HG03457 (cell line): ENCODE results near the gene NCKAP5.

Experiments
- ATAC-seq: cut with Tn5 transposase; IDR thresholded peaks from one replicate; pipeline ENCODE4 v1.9.1; 2021; ENCODE audit warnings: moderate number of reproducible peaks; ENCODE audit not compliant: unreplicated experiment

The NCKAP5 gene

GRCh38 chr2:133123904-133124303 is 444.4 kb downstream of the NCKAP5 start:
- ATAC-seq, result no peak

DNA sequence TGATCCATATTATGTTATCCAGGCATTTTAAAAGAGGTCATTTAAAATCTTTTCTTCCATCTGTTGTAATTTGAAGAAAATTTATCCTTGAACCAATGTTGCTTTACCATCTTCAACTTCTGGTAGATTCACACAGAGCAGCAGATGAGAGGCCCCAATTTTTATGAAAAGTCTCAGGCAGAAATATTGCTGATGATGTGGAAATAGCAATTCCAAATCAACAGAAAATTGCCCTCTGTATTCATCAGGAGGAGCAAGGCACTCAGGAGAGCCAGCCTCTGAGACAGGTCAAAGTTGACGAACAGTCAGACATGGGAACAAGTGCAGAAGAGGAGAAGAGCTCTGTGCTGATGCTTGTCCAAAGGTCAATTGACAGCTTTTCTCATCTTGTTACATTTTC is 444.9 kb downstream of the NCKAP5 start:
- ATAC-seq, result no peak

- ATAC-seq, result no peak
These were observed 445.7 kb downstream of the NCKAP5 start for GRCh38 chr2:133122529-133122928.

DNA sequence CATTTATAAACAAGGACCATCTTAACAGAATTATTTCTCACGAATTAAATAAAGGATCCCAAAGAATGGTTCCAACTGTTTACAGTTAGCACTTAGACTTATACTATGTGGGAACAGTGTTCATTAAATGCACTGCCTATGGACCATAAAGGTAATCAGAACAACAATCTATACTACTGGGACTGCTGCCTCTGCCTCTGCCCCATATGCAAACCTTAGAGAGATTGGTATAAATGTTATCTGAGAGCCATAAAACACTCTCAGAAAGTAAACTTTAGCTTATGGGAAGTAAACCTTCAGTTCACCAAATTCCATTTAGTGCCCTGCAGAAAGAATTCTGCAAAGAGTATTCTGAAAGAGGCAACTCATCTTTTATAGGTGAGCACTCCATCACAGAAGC is 448.0 kb downstream of the NCKAP5 start:
- ATAC-seq, result no peak

GRCh38 chr2:133110201-133110600 is 458.1 kb downstream of the NCKAP5 start:
- ATAC-seq, result no peak

DNA sequence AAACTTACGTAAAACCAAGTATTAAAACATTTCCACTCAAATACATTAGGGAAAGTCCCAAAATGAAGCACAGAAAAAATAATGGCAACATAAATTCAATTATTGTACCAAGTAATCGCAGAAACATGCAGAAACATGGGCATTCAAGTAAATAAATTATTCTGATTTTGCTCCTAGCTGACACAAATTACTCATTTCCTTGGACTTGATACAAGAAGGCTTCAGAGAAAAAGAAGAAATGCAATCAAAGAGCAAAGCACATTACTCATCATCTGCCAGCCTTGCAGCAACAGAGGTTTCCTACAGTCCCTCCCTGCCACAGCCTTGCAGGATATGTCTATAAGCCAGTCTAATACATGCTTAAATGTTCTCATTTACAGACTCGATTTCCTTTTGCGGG is 458.5 kb downstream of the NCKAP5 start:
- ATAC-seq, result no peak

GRCh38 chr2:133107058-133107815 is 461.0 kb downstream of the NCKAP5 start:
- no peak for ATAC-seq

DNA sequence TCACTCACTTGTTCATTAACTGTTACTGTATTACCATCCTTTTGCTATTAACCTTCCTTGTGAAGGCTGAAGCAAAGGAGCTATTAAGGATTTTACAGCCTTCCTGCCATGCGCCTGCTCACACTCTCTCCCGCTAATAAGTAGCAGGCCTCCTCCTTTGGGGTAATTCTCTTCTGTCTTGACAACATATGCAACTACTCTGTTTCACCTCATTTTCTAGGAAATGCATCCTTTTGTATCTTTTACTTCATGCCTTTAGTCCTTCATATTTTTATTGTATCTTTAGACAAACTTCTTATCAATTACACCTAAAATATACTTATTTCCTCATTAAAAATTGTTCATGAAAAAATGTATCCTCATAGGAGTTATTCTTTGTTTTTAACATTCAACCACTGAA is 463.4 kb downstream of the NCKAP5 start:
- no peak for ATAC-seq

- ATAC-seq, result no peak
These were observed 469.5 kb downstream of the NCKAP5 start for GRCh38 chr2:133098787-133099186.

DNA sequence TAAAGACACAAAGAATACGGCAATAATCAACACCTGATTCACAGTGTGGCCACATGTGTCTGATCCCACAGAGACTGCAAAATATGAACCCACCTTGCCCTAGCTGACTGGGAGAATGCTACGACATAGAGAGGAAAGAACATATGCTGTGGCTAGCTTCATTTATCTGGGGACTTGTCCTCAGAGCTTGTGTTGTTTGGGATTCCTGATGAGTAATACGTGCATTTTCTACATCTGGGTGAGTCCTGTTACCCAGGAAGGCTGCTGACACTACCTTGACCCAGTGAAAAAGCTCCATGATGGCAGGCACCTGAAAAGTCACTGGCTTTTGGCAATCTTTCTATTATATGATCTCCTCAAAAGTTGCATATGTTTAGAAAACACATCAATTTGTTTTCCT is 470.6 kb downstream of the NCKAP5 start:
- ATAC-seq, result no peak

DNA sequence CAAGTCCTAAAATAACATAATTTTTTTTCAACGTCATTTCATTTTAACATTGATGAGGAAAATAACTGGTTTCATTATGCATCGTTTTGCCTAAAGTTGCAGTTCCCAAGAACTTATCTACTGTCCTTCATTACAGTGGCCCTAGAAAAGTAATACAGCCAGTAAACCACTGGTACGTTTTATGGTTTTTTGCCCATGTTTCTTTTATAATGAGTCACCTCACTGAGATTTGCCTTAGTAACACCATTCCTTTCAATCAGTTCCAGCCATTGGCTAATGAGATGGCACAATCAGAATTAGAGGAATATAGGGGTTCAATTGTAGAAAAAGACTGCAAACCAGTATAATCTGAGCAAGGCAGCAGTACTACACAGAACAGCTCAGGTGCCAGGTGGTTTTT is 475.7 kb downstream of the NCKAP5 start:
- no peak for ATAC-seq

DNA sequence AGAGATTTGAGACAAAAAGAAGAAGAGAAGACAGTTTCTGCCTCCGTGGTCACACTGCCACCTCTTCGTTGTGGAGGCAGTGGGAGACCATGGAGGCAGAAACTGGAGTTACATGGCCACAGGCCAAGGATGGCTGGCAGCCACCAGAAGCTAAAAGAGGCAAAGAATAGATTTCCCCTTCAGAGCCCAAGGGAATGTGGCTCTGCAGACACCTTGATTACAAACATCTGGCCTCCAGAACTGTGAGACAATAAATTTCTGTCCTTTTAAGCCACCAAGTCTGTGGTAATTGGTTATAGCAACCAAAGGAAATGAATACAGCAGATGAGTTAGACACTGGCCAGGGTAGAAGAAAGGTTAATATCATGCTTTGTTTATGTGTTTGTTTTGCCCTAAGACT is 477.9 kb downstream of the NCKAP5 start:
- ATAC-seq, result no peak

GRCh38 chr2:133086176-133086575 is 482.1 kb downstream of the NCKAP5 start:
- ATAC-seq, result no peak

DNA sequence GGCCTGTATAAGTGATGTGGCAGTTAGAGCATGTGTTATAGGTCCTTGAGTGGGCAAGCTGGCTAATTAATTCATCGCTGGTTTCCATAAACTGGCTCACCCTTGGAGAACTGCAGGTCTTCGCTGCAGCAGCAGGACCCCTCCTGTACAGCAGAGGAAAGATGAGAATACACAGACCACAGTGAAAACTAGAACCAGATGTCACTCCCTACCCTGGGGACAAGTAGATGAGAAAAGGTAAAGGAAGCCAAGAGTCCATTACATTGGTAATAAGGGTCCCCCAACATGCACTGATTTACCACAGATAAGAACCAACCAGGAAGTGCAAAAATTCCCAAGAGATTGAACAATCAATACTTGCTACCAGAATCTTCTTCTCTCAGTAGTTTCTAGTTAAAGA is 482.6 kb downstream of the NCKAP5 start:
- no peak for ATAC-seq

- no peak for ATAC-seq
These were observed 486.2 kb downstream of the NCKAP5 start for GRCh38 chr2:133082034-133082433.

GRCh38 chr2:133080822-133081221 is 487.4 kb downstream of the NCKAP5 start:
- no peak for ATAC-seq

DNA sequence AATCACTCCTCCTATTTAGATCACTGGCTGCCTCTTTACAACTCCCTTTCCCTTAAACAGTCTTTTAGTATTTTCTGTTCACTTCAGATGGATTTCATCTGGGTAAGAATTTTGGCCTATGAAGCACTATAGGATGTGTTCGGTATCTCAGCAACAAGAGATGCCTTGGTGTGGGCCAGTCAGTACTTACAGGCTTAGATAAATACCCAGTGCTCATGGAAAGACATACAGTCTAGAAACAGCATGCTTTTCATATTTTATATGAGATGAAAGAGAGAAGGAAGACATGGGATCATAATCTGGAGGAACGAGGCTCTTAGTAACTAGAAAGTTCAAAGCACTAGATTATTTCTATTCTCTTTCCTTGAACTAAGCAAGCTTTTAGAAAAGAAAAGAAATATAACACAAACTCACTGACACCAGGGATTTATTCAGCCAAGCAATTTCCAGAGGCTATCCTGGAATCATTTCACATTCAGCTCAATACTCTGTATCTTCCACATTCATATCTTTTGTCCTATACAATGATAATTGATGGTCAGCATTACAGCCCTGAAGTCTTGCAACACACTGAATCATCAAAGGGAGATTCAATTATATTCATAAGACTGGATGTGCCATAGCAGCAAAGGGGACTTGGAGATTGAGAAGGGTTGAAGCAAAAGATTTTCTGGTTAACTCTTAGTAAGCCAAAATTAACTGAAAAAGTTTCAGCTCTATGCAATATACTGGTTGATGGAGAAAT is 489.4 kb downstream of the NCKAP5 start:
- no peak for ATAC-seq

GRCh38 chr2:133077269-133077822 is 490.9 kb downstream of the NCKAP5 start:
- no peak for ATAC-seq

GRCh38 chr2:133072837-133073694 is 495.2 kb downstream of the NCKAP5 start:
- no peak for ATAC-seq

- ATAC-seq, result no peak
These were observed 504.5 kb downstream of the NCKAP5 start for GRCh38 chr2:133063775-133064174.

- no peak for ATAC-seq
These were observed 505.2 kb downstream of the NCKAP5 start for GRCh38 chr2:133062931-133063665.
